GM21447 (cell line): ENCODE results near the gene LRP3.
"Not testable (repeated sequence)": the region's sequence is repeated elsewhere in the genome, so short reads cannot be mapped to it uniquely, and the experiment has no call there.

Experiments
- ATAC-seq: cut with Tn5 transposase; IDR thresholded peaks from one replicate; pipeline ENCODE4 v1.9.1; 2021; ENCODE audit not compliant: unreplicated experiment

Gene LRP3

GRCh38 chr19:33201886-33202545 lies 7.9 kb downstream of the LRP3 start:
- ATAC-seq: no peak

DNA sequence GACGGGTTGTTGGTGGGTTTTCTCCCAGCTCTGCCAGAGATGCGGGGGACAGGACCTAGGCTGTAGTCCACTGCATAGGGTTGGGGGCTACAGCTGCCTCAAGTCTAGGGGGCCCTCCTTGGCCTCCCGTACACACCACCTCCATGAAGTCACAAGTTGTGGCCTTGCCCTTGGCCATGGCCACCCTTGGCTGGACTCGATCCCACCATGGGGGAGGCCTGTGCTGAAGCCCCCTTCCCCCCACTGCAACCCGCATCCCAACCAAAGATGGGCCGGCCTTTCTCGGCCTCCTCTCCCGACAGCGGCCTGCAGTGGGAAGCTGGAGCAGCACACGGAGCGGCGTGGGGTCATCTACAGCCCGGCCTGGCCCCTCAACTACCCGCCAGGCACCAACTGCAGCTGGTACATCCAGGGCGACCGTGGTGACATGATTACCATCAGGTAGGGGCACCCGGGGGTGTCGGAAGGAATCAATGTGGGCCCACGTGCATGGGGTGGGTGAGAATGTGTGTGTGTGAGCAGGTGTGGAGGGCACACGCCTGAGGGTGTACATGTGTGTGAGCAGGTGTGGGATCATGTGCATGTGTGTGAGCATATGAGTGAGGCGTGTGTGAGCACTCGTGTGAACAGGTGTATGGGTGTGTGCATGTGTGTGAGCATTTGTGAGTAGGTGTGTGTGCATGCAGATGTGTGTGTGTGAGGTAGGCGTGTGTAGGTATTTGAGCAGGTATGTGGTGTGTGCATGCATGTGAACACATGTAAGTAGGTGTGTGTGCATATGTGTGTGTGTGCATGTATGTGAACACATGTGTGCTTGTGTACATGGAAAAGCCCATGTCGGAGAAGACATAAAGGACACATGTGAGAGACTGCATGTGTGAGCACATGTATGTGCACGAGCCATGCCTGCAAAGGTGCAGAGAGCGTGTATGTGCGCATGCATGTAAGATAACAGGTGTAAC lies 8.7 kb downstream of the LRP3 start:
- ATAC-seq: no peak

DNA sequence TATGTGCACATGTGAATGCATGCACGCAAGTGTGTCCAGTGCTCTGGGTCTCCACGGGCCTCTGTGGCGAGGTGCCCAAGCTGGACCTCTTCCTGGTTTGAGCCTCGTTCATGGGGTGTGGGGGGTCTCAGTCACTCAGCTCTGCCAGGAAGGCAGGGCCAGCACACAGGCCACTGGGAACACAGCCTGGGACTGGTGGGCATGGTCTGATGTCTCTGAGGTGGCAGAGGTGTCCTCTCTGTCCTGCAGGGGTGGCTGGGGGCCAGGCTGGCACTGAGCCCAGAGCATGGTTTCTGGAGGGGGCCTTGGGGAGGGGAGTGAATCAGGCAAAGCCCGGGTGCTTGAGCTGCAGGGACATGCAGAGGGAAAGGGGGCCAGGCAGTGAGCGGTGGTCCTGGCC lies 9.4 kb downstream of the LRP3 start:
- no peak for ATAC-seq

DNA sequence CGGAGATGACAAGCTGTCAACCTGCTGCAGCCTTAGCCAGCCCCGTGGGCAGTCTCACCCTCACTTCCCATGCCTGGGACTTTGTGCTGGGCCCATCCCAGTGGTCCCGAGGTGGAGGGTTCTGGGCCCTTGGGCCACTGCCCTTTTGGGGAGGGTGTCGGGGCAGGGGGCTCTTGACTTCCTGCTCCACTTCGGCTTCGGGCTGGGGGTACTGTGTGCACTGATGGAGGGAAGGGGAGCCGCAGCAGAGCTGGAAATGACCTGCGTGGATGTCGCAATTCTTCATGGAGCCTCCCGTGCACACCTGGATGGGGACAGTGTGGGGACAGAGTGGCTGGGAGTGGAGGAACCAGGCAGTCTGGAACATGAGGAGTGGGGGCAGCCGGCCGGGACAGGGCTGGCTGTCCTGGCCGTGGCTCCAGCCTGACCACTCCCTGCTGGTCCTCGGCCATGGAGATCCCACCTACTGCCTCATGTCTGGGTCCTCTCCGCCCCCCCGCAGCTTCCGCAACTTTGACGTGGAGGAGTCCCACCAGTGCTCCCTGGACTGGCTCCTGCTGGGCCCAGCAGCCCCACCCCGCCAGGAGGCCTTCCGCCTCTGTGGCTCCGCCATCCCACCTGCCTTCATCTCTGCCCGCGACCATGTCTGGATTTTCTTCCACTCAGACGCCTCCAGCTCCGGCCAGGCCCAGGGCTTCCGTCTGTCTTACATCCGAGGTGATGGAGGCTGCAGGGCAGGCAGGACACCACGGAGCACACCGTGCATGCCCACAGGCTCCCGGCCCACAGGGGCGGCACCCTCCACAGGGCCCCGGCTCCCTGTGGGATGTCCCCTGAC lies 10.2 kb downstream of the LRP3 start:
- no peak for ATAC-seq

DNA sequence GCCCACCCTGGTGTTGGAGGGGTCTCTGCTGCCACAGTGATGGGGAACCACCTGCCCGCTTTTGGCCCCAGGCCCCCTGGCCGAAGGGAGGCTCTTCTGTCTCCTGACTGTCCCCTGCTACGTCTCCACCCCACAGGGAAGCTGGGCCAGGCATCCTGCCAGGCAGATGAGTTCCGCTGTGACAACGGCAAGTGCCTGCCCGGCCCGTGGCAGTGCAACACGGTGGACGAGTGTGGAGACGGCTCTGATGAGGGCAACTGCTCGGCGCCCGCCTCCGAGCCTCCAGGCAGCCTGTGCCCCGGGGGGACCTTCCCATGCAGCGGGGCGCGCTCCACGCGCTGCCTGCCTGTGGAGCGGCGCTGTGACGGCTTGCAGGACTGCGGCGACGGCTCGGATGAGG lies 11.0 kb downstream of the LRP3 start:
- ATAC-seq: no peak

DNA sequence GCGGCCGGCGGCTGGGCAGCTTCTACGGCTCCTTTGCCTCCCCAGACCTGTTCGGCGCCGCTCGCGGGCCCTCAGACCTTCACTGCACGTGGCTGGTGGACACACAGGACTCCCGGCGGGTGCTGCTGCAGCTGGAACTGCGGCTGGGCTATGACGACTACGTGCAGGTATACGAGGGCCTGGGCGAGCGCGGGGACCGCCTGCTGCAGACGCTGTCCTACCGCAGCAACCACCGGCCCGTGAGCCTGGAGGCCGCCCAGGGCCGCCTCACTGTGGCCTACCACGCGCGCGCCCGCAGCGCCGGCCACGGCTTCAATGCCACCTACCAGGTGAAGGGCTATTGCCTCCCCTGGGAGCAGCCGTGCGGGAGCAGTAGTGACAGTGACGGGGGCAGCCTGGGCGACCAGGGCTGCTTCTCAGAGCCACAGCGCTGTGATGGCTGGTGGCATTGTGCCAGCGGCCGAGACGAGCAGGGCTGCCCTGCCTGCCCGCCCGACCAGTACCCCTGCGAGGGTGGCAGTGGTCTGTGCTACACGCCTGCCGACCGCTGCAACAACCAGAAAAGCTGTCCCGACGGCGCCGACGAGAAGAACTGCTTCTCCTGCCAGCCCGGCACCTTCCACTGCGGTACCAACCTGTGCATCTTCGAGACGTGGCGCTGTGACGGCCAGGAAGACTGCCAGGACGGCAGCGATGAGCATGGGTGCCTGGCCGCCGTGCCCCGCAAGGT lies 11.6 kb downstream of the LRP3 start:
- ATAC-seq: no peak

- no peak for ATAC-seq
These were observed 12.3 kb downstream of the LRP3 start for GRCh38 chr19:33206261-33207039.

GRCh38 chr19:33207040-33207620 lies 13.0 kb downstream of the LRP3 start:
- no peak for ATAC-seq

DNA sequence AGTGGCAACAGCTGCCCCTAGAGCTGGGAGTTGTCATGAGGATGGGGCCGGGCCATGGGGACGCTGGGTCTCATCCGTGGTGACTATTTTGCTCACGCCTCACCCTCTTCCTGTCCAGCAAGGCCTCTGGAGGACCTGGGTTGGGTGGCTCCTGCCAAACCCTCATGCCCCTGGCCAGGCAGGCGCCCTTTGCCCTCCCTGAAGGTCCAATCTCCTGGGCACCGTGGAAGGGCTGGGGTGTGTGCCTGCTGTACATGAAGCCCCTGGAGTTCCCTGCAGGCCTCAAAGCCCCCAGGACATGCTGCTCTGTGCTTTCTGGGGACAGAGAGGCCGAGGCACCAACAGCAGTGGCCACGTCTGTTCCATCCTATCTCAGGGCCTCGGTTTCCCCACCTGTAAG lies 13.8 kb downstream of the LRP3 start:
- no peak for ATAC-seq

DNA sequence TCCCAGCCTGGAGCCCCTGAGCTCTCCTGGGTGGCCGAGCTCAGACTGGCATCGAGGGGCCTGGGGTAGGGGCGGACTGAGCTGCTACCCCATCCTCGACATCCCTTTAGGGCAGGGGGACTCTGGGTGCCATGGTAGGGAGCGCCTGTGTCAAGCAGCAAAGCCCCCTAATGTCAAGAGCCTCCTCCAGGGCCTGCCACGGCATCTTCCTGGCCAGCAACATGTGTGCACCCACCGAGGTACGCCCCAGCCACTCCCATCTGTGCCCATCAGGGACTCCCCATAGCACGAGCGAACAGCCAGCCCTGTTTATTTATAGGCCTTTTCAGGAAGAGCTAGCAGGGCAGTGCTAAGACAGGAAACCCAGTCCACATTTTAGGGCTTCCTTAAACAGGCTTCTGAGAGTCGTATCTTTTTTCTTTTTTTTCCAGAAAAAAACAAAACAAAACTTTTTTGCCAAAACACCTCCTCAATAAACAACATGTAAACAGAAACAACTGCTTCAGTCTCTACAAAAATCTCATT lies 14.3 kb downstream of the LRP3 start:
- no peak for ATAC-seq

DNA sequence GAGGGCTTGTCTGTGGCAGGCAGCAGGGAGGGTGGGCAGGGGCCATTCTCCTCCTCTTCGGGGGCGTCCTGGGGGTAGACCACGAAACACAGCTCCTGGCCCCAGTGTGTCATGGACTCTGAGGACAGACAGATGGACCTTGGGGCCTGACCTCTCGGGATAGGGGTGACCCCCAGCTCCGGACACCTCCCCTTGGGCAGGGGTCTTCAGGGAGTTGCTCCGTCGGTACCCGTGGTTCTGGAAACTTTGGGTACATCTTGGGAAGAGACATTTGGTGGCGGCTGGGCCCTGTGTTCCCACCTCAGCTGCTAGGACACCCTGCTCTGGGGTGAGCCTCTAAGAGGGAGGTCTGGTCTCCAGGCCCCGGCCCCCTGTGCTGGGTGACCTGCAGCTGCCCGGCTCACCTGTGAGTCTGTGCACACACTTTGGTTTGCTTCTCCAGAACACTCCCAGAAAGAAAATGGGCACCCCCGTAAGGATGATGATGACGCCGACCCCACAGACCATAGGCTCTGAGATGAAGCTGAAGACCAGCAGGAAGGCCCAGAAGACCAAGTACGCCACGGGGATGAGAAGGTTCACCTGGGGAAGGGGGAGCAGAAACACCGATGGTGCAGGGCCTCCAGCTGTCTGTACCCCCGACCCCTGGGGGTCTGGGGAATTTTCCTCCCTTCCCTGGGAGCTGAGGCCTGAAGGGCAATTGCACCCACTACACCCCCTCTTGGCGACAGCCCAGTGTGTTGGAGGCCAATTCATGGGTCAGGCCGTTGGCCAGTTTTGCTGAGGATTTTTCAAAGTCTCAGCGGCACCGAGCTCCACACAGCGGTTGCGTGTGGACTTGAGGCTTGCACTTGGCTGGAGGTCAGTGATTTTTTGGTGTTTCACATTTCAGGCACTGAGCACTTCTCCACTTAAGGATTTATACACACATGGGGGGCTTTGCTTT lies 15.0 kb downstream of the LRP3 start:
- ATAC-seq: no peak

DNA sequence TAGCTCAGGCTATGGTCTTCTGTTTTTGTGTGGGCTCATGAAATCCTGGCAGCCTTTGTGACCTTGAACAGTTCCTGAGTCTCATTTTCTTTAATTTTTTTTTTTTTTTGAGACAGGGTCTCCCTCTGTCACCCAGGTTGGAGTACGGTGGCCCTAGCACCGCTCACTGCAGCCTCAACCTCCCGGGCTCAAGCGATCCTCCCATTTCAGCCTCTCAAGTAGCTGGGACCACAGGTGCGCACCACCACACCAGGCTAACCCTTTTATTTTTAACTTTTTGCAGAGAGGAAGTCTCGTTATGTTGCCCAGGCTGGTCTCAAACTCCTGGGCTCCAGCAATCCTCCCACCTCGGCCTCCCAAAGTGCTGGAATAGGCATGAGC lies 15.7 kb downstream of the LRP3 start:
- not testable (repeated sequence) for ATAC-seq

- no peak for ATAC-seq
These were observed 16.3 kb downstream of the LRP3 start for GRCh38 chr19:33210266-33210940.

DNA sequence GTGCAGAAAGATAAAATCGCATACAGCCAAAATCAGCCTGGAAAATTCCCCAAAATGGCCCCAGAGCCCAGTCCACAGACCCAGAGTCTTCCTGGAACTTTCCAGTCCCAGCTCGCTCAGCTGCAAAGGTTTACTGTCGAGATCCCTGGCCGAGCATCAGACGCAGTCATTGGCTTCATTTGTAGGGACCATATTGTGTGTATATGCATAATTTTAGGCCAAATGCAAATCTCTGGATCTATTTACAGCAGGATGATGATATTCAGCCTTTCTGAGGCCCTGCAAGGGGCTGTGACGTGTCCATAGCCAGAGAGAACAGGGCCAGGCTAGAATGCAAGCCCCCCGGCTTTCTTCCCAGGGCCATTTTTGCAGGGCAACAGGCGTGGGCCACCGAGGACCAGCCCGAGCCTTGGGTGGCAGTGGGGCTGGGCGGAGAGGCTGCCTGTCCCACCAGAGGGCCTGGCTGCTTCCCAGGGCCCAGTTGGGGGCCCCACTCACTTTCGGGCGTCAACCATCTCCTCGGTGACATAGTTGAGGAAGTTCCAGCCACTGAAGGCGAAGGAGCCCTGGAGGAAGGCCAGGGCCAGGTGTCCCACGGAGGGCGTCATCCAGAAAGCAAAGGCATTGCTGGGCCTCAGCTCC lies 17.8 kb downstream of the LRP3 start:
- no peak for ATAC-seq

GRCh38 chr19:33212436-33213172 lies 18.5 kb downstream of the LRP3 start:
- no peak for ATAC-seq

DNA sequence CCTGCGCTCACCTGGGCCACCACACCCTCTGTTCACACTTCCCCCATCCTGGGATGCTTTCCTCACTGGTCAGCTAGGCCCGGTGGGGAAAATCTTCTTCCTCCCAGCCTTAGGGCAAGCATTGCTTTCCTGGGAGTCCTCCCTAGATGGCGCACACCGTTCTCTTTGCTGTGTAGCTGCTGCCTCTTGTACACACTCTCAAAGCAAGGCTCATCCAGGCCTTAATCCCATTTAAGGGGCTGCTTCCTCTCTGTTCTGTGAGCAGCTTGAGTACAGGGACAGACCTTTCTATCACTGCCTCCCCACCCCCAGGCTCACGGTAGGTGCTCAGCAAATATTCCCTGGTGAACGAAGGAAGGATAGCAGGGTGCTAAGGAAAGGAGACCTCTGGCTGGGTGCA lies 20.5 kb downstream of the LRP3 start:
- ATAC-seq: no peak
